Measurements from ENCODE around the gene ANAPC2. TPM values are rescaled to one million over a fixed set of nuclear protein-coding genes. Genes with fewer than 3 reads are reported as not detected.

Gene ANAPC2
- total RNA-seq, 1 experiment from 2014 or later, result 95.4 TPM

DNA sequence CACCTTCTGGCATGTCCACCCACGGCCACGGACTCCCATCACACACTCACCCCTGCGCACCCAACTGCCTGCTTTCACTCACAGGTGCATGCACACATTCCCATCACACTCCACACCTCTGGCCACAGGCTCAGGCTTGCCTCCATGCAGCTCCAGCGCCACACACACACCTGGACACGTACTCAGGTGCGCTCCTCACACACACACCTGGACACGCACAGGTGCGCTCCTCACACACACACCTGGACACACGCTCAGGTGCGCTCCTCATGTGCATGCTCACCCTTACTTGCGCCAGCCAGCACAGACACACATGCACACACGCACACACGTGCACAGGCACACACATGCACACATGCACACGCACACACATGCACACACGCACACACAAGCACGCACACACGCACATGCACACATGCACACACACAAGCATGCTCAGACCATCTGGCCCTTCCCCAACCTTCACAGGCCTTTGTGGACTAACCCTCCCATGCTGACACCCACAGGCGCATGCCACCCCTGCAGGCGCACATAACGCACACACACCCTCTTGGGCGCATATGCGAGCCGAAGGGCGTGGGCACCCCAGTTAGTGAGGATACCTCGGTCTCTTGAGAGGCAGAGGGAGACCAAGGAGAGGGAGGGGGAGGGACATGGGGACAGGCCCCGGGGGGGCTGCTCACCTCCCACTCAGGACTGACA is 41.1 kb downstream of the ANAPC2 start:
- no peaks in the 10 kb centered on the region for H3K36me3 ChIP-seq (ENCODE audit: low read depth)
- peaks cover 21% of the 10 kb centered on the region for H3F3A ChIP-seq (ENCODE audit: insufficient read depth, low read depth)
- no peaks in the 10 kb centered on the region for H3K9me2 ChIP-seq (ENCODE audit: insufficient read depth)
- H3K9me3 ChIP-seq (ENCODE audit: insufficient read depth, low read depth), result no peaks in the 10 kb centered on the region
- no TSS peak for BruUV-seq (replicated peaks)
- H3K27ac ChIP-seq, result no peak overlapping the region
- no peak overlapping the region for H3K4me3 ChIP-seq
- peaks cover 7% of the 10 kb centered on the region; the same call in 1 of the 2 replicates for H3K27me3 ChIP-seq (ENCODE audit: insufficient read depth, low read depth)
- no peaks in the 10 kb centered on the region for H3K79me2 ChIP-seq (ENCODE audit: low read depth)
- H3K4me2 ChIP-seq, result no peak overlapping the region
- TF ChIP-seq, protein P1, sequence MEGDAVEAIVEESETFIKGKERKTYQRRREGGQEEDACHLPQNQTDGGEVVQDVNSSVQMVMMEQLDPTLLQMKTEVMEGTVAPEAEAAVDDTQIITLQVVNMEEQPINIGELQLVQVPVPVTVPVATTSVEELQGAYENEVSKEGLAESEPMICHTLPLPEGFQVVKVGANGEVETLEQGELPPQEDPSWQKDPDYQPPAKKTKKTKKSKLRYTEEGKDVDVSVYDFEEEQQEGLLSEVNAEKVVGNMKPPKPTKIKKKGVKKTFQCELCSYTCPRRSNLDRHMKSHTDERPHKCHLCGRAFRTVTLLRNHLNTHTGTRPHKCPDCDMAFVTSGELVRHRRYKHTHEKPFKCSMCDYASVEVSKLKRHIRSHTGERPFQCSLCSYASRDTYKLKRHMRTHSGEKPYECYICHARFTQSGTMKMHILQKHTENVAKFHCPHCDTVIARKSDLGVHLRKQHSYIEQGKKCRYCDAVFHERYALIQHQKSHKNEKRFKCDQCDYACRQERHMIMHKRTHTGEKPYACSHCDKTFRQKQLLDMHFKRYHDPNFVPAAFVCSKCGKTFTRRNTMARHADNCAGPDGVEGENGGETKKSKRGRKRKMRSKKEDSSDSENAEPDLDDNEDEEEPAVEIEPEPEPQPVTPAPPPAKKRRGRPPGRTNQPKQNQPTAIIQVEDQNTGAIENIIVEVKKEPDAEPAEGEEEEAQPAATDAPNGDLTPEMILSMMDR (conservative IDR thresholded peaks at IDR 0.05), result no peak
- no peak for TF ChIP-seq EZH2 (IDR thresholded peaks at IDR 0.05; ENCODE audit: low read depth)
- H2AFZ ChIP-seq, result no peak overlapping the region
- no peaks in the 10 kb centered on the region for H4K20me1 ChIP-seq (ENCODE audit: insufficient read depth)
- POLR2A ChIA-PET (ENCODE audit: unreplicated experiment), result no interaction called here
- no peak for DNase-seq
- intact Hi-C loops (cut with micrococcal nuclease; ENCODE audit: unreplicated experiment), result no loop called here
- H3K4me1 ChIP-seq (replicated peaks; ENCODE audit: insufficient read depth), result peaks cover 11% of the 10 kb centered on the region
- CTCF ChIA-PET, result no interaction called here

GRCh38 chr9:137146527-137146918 is 41.8 kb downstream of the ANAPC2 start:
- BruUV-seq (replicated peaks), result no TSS peak
- Histone ChIP-seq H3K79me2 (ENCODE audit: low read depth) (no peaks in the 10 kb centered on the region), H3K4me3 (no peak overlapping the region), H3F3A (ENCODE audit: insufficient read depth, low read depth) (peaks cover 13% of the 10 kb centered on the region), H3K9me2 (ENCODE audit: insufficient read depth) (no peaks in the 10 kb centered on the region), H4K20me1 (ENCODE audit: insufficient read depth) (no peaks in the 10 kb centered on the region), H3K4me1 (replicated peaks; ENCODE audit: insufficient read depth) (peaks cover 11% of the 10 kb centered on the region), H3K9me3 (ENCODE audit: insufficient read depth, low read depth) (no peaks in the 10 kb centered on the region), H3K4me2 (no peak overlapping the region), H3K36me3 (ENCODE audit: low read depth) (no peaks in the 10 kb centered on the region), H2AFZ (no peak overlapping the region), H3K27me3 (ENCODE audit: insufficient read depth, low read depth) (peaks cover 10% of the 10 kb centered on the region; the same call in 1 of the 2 replicates), H3K27ac (no peak overlapping the region)
- ChIA-PET POLR2A (ENCODE audit: unreplicated experiment) (no interaction called here), CTCF (interaction anchor here (0.5 kb wide), 1 partner anchor 90 kb away, joined by 4 read pairs; no protein-coding TSS in a partner anchor)
- intact Hi-C loops (cut with micrococcal nuclease; ENCODE audit: unreplicated experiment), result no loop called here
- TF ChIP-seq, protein P1 (conservative IDR thresholded peaks at IDR 0.05), result no peak
- no peak for TF ChIP-seq EZH2 (IDR thresholded peaks at IDR 0.05; ENCODE audit: low read depth)
- DNase-seq, result no peak

DNA sequence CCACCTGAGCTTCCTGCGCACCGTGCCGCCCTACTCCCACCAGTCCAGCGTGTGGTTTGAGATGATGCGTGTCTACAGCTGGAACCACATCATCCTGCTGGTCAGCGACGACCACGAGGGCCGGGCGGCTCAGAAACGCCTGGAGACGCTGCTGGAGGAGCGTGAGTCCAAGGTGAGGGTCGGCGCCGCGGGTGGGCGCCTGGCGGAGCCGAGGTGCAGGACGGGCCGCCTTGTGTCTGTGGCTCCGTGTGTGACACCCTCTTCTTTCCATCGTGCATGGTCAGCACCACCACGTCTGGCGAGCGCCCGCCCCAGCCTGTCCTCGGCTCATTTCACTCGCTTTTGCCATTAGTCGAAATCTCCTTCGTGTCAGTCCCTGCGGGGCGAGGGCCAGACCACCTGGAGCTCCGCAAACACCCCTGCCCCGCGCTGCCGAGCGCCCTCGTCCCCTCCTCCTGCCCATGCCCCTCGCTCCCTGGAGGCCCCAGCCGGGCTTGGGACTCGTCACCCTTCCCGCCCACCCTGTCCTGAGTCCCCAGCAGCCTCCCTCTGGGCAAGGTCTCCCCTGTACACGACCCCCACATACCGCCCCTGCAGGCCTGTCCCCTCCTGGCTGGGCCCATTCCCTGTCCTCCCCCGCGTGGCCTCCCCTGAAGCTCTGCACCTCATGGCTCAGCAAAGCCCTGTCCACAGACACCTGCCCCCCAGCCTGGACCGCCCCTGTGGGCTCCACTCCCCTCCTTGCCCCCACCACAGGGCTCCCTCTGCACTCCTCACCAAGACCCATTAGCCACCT is 42.4 kb downstream of the ANAPC2 start:
- Histone ChIP-seq H3K4me2 (no peak overlapping the region), H4K20me1 (ENCODE audit: insufficient read depth) (no peaks in the 10 kb centered on the region), H3K36me3 (ENCODE audit: low read depth) (no peaks in the 10 kb centered on the region), H3K9me3 (ENCODE audit: insufficient read depth, low read depth) (no peaks in the 10 kb centered on the region), H3K9me2 (ENCODE audit: insufficient read depth) (no peaks in the 10 kb centered on the region), H3K4me1 (replicated peaks; ENCODE audit: insufficient read depth) (peaks cover 11% of the 10 kb centered on the region; the same call in 1 of the 2 replicates), H3K27me3 (ENCODE audit: insufficient read depth, low read depth) (peaks cover 16% of the 10 kb centered on the region; the same call in 1 of the 2 replicates), H3K4me3 (no peak overlapping the region), H2AFZ (no peak overlapping the region), H3K79me2 (ENCODE audit: low read depth) (no peaks in the 10 kb centered on the region), H3F3A (ENCODE audit: insufficient read depth, low read depth) (peaks cover 11% of the 10 kb centered on the region; the same call in 1 of the 2 replicates), H3K27ac (no peak overlapping the region)
- no peak for DNase-seq
- CTCF ChIA-PET, result interaction anchor here (0.5 kb wide), 1 partner anchor 90 kb away, joined by 4 read pairs; no protein-coding TSS in a partner anchor
- TF ChIP-seq, protein P1 (conservative IDR thresholded peaks at IDR 0.05), result no peak
- TF ChIP-seq EZH2 (IDR thresholded peaks at IDR 0.05; ENCODE audit: low read depth), result no peak
- BruUV-seq (replicated peaks), result no TSS peak
- POLR2A ChIA-PET (ENCODE audit: unreplicated experiment), result no interaction called here
- intact Hi-C loops (cut with micrococcal nuclease; ENCODE audit: unreplicated experiment), result no loop called here

Data from PC-9 (cell line).